HEK293 (cell line): ENCODE results near the gene SPECC1L.
"Not testable (repeated sequence)": the region's sequence is repeated elsewhere in the genome, so short reads cannot be mapped to it uniquely, and the experiment has no call there.

Source experiments
- ZNF561 ChIP-seq: fragments of 450-650 bp; IDR thresholded peaks from 2 replicates; pipeline ENCODE4 v1.5.1; 2018; ENCODE audit warnings: missing biosample characterization, missing genetic modification characterization, borderline replicate concordance
- TF ChIP-seq, protein P1 (sequence below): fragments of 450-650 bp; formaldehyde crosslinking; IDR thresholded peaks from 2 replicates; pipeline ENCODE4 v1.5.1; 2016; ENCODE audit warnings: missing biosample characterization, missing genetic modification characterization

DNA sequence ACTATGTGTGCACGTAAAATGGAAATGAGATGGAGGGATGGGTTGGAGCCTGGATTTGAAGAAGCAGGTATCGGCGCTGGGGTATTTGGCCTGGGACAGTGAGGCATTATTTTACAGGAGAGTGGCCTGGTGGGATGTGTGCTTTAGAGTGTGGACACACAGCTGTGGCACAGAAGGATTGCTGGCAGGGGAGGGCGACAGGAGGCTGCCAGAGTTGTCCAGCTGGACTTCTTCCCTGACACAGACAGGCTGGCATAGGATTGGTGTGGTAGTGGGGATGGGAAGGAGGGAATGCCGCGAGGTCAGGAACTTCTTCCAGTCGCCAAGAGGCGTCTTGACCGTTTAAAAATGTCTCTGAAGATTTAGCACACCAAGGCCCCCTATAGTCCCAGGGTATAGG, 16.6 kb downstream of the SPECC1L start:
- TF ChIP-seq, protein P1, sequence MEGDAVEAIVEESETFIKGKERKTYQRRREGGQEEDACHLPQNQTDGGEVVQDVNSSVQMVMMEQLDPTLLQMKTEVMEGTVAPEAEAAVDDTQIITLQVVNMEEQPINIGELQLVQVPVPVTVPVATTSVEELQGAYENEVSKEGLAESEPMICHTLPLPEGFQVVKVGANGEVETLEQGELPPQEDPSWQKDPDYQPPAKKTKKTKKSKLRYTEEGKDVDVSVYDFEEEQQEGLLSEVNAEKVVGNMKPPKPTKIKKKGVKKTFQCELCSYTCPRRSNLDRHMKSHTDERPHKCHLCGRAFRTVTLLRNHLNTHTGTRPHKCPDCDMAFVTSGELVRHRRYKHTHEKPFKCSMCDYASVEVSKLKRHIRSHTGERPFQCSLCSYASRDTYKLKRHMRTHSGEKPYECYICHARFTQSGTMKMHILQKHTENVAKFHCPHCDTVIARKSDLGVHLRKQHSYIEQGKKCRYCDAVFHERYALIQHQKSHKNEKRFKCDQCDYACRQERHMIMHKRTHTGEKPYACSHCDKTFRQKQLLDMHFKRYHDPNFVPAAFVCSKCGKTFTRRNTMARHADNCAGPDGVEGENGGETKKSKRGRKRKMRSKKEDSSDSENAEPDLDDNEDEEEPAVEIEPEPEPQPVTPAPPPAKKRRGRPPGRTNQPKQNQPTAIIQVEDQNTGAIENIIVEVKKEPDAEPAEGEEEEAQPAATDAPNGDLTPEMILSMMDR = not testable (repeated sequence)
- TF ChIP-seq ZNF561 = not testable (repeated sequence)
